Small intestine (tissue), 7 donors: Measurements from ENCODE around the gene ATP8A2. TPM values are rescaled to one million over a fixed set of nuclear protein-coding genes. Genes with fewer than 3 reads are reported as not detected.
"Not testable (repeated sequence)": the region's sequence is repeated elsewhere in the genome, so short reads cannot be mapped to it uniquely, and the experiment has no call there.

Source experiments
- DNase-seq, 2 donors: peaks; one replicate each; pipeline versions ENCODE4 v3.0.0 to v3.0.0-alpha.2; 2013
- FAIRE-seq: peaks from 2 replicates; lab custom pipeline; 2012; peaks lifted over from hg19 to GRCh38; lab: Jason Lieb, UNC
- H3K27ac ChIP-seq, 3 donors: one replicate each; pipeline ENCODE4 v1.5.1; 2013; ENCODE audit warnings: low read length in 2 of 3, mild to moderate bottlenecking in 2 of 3, control low read depth in 1 of 3, inconsistent platforms in 1 of 3, low read depth in 1 of 3, moderate library complexity in 1 of 3
- H3K27me3 ChIP-seq, 3 donors: one replicate each; pipeline ENCODE4 v1.6.1; 2013; ENCODE audit warnings: low read length in 3 of 3, inconsistent platforms in 1 of 3; ENCODE audit not compliant: control insufficient read depth in 3 of 3, insufficient read depth in 3 of 3
- H3K36me3 ChIP-seq, 3 donors: one replicate each; pipeline ENCODE4 v1.6.1; 2013; ENCODE audit warnings: low read length in 3 of 3, inconsistent platforms in 1 of 3, low read depth in 1 of 3, mild to moderate bottlenecking in 1 of 3, moderate library complexity in 1 of 3; ENCODE audit not compliant: control insufficient read depth in 3 of 3, insufficient read depth in 2 of 3
- H3K4me1 ChIP-seq, 3 donors: one replicate each; pipeline ENCODE4 v1.6.1; 2013; ENCODE audit warnings: low read length in 2 of 3, inconsistent platforms in 1 of 3, low read depth in 1 of 3, mild to moderate bottlenecking in 1 of 3, moderate library complexity in 1 of 3; ENCODE audit not compliant: control insufficient read depth in 3 of 3, insufficient read depth in 2 of 3
- H3K4me3 ChIP-seq, 3 donors: one replicate each; pipeline ENCODE4 v1.5.1; 2013; ENCODE audit warnings: low read length in 3 of 3, control low read depth in 1 of 3, inconsistent platforms in 1 of 3, low read depth in 1 of 3, mild to moderate bottlenecking in 1 of 3, moderate library complexity in 1 of 3
- H3K9me3 ChIP-seq, 2 donors: one replicate each; pipeline ENCODE4 v1.6.1; 2013; ENCODE audit warnings: low read depth in 1 of 2, low read length in 1 of 2; ENCODE audit not compliant: control insufficient read depth in 2 of 2, insufficient read depth in 1 of 2
- WGBS, 3 donors: extraction: QIAGEN DNeasy Blood & Tissue Kit; methylation state at CpG; one replicate each; pipeline ENCODE4 v1.1.7; 2013; 5-methylcytosine and 5-hydroxymethylcytosine counted together
- polyA plus RNA-seq, 4 donors: library from polyadenylated mRNA; stranded (reverse) in 3 of 4; unstranded in 1 of 4; fragments of 200-250 nt in 3 of 4; fragments of 120-200 nt in 1 of 4; gene quantifications; one replicate each; pipeline versions ENCODE4 v1.2.1 to v1.2.3, GENCODE V29; 2013
- donor health status: healthy with polysubstance abuse.
- donor health status: control.
- donor health status: control.
- donor health status: Bipolar disorder and iron deficiency.
- donor health status: healthy.

Gene ATP8A2
- polyA plus RNA-seq, 4 donors: 0.72 to 0.79 TPM; not detected in 2

GRCh38 chr13:25507841-25508240 lies 136.1 kb downstream of the ATP8A2 start:
- no peak overlapping the region for H3K27ac ChIP-seq
- H3K4me3 ChIP-seq: no peak overlapping the region
- FAIRE-seq: no peak
- H3K4me1 ChIP-seq: no peaks in the 10 kb centered on the region
- no peak for DNase-seq
- WGBS, 3 donors: 53 to 77% (median 72%) methylated on average over 1 of the region's 1 CpG
- H3K9me3 ChIP-seq: peaks cover 2 to 3% of the 10 kb centered on the region in 2 donors
- no peaks in the 10 kb centered on the region for H3K36me3 ChIP-seq
- no peaks in the 10 kb centered on the region for H3K27me3 ChIP-seq

DNA sequence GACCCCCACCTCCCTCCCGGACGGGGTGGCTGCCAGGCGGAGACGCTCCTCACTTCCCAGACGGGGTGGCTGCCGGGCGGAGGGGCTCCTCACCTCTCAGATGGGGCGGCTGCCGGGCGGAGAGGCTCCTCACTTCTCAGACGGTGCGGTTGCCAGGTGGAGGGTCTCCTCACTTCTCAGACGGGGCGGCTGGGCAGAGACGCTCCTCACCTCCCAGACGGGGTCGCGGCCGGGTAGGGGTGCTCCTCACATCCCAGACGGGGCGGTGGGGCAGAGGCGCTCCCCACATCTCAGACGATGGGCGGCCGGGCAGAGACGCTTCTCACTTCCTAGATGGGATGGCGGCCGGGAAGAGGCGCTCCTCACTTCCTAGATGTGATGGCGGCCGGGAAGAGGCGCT lies 141.3 kb downstream of the ATP8A2 start:
- H3K36me3 ChIP-seq, H3K4me3 ChIP-seq, H3K27ac ChIP-seq, DNase-seq, H3K27me3 ChIP-seq, FAIRE-seq, H3K4me1 ChIP-seq, H3K9me3 ChIP-seq: not testable (repeated sequence)
- 92 to 99% (median 97%) methylated on average over 14 to 32 of the region's 32 CpGs for WGBS, 3 donors

DNA sequence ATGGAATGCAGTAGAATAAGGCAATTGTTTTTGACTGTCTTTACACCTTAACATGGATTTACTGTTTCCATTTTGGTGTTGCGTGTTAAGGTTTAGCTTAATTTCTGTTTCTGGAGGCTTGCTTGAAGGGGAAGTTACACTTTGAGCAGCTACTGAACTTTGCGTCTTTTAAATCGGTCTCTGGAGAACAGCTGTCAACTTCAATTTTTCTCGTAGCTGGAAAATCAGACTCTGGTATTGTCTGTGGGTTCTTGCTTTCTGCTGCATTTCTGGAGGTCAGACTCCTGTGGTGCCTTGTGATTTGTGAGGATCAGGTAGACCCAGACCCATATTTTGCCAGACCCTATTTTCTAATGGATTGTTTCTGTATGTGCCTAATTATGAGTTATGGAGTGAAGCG lies 146.7 kb downstream of the ATP8A2 start:
- Histone ChIP-seq H3K27ac (no peak overlapping the region), H3K27me3 (no peaks in the 10 kb centered on the region), H3K9me3 (peaks cover 0 to 6% of the 10 kb centered on the region in 2 donors), H3K36me3 (no peaks in the 10 kb centered on the region), H3K4me3 (no peak overlapping the region), H3K4me1 (no peaks in the 10 kb centered on the region)
- FAIRE-seq: no peak
- DNase-seq: no peak
- 85 to 93% (median 91%) methylated on average over 5 of the region's 5 CpGs for WGBS, 3 donors

GRCh38 chr13:25525884-25526283 lies 154.1 kb downstream of the ATP8A2 start:
- FAIRE-seq (no peak), DNase-seq (no peak)
- Histone ChIP-seq H3K9me3 (peaks cover 0 to 3% of the 10 kb centered on the region in 2 donors), H3K4me1 (no peaks in the 10 kb centered on the region), H3K27me3 (no peaks in the 10 kb centered on the region), H3K4me3 (no peak overlapping the region), H3K36me3 (no peaks in the 10 kb centered on the region), H3K27ac (no peak overlapping the region)

- FAIRE-seq (no peak), DNase-seq (no peak)
- Histone ChIP-seq H3K27ac (no peak overlapping the region), H3K36me3 (no peaks in the 10 kb centered on the region), H3K27me3 (no peaks in the 10 kb centered on the region), H3K4me3 (no peak overlapping the region), H3K4me1 (no peaks in the 10 kb centered on the region), H3K9me3 (peaks cover 0 to 3% of the 10 kb centered on the region in 2 donors)
- 93 to 96% (median 94%) methylated on average over 2 of the region's 2 CpGs for WGBS, 3 donors
Observed at GRCh38 chr13:25528266-25528665, 156.5 kb downstream of the ATP8A2 start.

GRCh38 chr13:25529425-25529824 lies 157.7 kb downstream of the ATP8A2 start:
- H3K27ac ChIP-seq: no peak overlapping the region
- H3K4me3 ChIP-seq: no peak overlapping the region
- H3K36me3 ChIP-seq: no peaks in the 10 kb centered on the region
- no peaks in the 10 kb centered on the region for H3K4me1 ChIP-seq
- H3K9me3 ChIP-seq: peaks cover 0 to 3% of the 10 kb centered on the region in 2 donors
- no peak for FAIRE-seq
- 83 to 87% (median 84%) methylated on average over 3 of the region's 3 CpGs for WGBS, 3 donors
- no peaks in the 10 kb centered on the region for H3K27me3 ChIP-seq
- no peak for DNase-seq

DNA sequence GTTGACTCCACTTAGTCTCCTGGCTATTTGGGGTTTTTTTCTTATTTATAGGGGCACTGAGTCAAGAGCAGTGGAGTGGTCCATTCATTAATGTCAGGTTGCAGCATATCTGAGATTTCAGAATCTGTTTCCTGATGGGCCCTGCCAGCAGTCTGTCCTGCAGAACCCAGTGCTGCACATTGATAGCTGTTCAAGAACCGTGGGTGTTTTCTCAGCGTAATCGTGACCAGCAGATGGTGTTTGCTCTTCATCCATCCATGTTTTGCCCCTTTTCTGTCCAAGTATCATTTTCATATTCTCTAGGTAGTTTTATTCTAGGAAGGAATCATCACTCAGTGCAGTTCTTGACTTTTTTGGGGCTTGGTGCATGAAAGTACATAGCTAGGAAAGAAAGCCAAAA lies 166.5 kb downstream of the ATP8A2 start:
- Histone ChIP-seq H3K4me1 (no peaks in the 10 kb centered on the region), H3K27me3 (no peaks in the 10 kb centered on the region), H3K36me3 (no peaks in the 10 kb centered on the region), H3K4me3 (no peak overlapping the region), H3K9me3 (no peaks in the 10 kb centered on the region), H3K27ac (no peak overlapping the region)
- WGBS, 3 donors: 57 to 66% (median 65%) methylated on average over 3 of the region's 3 CpGs
- DNase-seq (no peak), FAIRE-seq (no peak)

- no peaks in the 10 kb centered on the region for H3K27me3 ChIP-seq
- DNase-seq: no peak
- H3K4me1 ChIP-seq: no peaks in the 10 kb centered on the region
- no peak overlapping the region for H3K4me3 ChIP-seq
- H3K27ac ChIP-seq: no peak overlapping the region
- no peak for FAIRE-seq
- H3K36me3 ChIP-seq: no peaks in the 10 kb centered on the region
- WGBS, 3 donors: 58 to 68% (median 60%) methylated on average over 4 of the region's 4 CpGs
- no peaks in the 10 kb centered on the region for H3K9me3 ChIP-seq
Observed at GRCh38 chr13:25541434-25542123, 169.8 kb downstream of the ATP8A2 start.

- H3K36me3 ChIP-seq, DNase-seq, H3K27ac ChIP-seq, H3K4me3 ChIP-seq, FAIRE-seq, H3K27me3 ChIP-seq, H3K4me1 ChIP-seq, H3K9me3 ChIP-seq: not testable (repeated sequence)
- WGBS, 3 donors: 78 to 89% (median 89%) methylated on average over 9 of the region's 9 CpGs
Observed at GRCh38 chr13:25548991-25549390, 177.2 kb downstream of the ATP8A2 start.
